HCT116 (cell line): ENCODE data around the gene C9orf50. TPM values are rescaled to one million over a fixed set of nuclear protein-coding genes. Genes with fewer than 3 reads are reported as not detected.

Experiments used
- ATAC-seq: fragments of 200-7000 bp; cut with Tn5 transposase; 2 replicates; pipeline ENCODE4 v1.9.1; 2020; ENCODE audit warnings: mild to moderate bottlenecking, moderate library complexity
- BruUV-seq: library from RNA; stranded (reverse); fragments of 400-500 nt; replicated peaks from 2 replicates; lab custom pipeline; 2021; lab: Mats Ljungman, UMichigan
- CTCF ChIA-PET: fragments of 300-600 bp; sonication (Branson Sonifier 250); formaldehyde crosslinking; loops from one replicate; lab custom pipeline; 2021; ENCODE audit warnings: antibody characterized with exemption; lab: Charles Lee
- POLR2A ChIA-PET: fragments of 300-600, 350-600 bp; sonication (Branson Sonifier 250); formaldehyde crosslinking; loops from one replicate; lab custom pipeline; 2021; ENCODE audit warnings: antibody characterized with exemption; lab: Charles Lee
- RAD21 ChIA-PET, 2 experiments: fragments of 300-600 bp; sonication (Branson Sonifier 250); formaldehyde crosslinking; loops; one replicate each; lab custom pipeline; 2023; ENCODE audit warnings: low total read pairs in 2 of 2; ENCODE audit not compliant: uncharacterized antibody in 2 of 2, unreplicated experiment in 2 of 2, low non-redundant PET in 1 of 2; lab: Charles Lee
- DNase-seq: peaks from one replicate; pipeline ENCODE4 v3.0.0-alpha.2; 2010; ENCODE audit warnings: low read depth, low spot score
- H2AFZ ChIP-seq: fragments of 200-600 bp; shearing (Covaris generic), sonication (generic); 2 replicates; pipeline ENCODE4 v1.6.1; 2017; ENCODE audit warnings: low read depth, mixed run types, mixed read lengths, antibody characterized with exemption, low read length; ENCODE audit not compliant: poor library complexity, severe bottlenecking
- H3K27ac ChIP-seq: 2 replicates; pipeline ENCODE4 v1.5.1; 2012; ENCODE audit warnings: low read depth, low read length
- H3K27me3 ChIP-seq: fragments of 200-600 bp; sonication (generic); 2 replicates; pipeline ENCODE4 v1.6.1; 2016; ENCODE audit warnings: mixed run types, low read length, mixed read lengths; ENCODE audit not compliant: insufficient read depth
- H3K36me3 ChIP-seq, 2 experiments: fragments of 200-500 bp in 1 of 2; fragments of 200-600 bp in 1 of 2; sonication (Bioruptor generic) in 1 of 2; sonication (generic) in 1 of 2; 2 replicates each; pipeline versions ENCODE4 v1.5.1 to v1.6.1; 2014 to 2016; ENCODE audit warnings: low read length in 2 of 2, inconsistent platforms in 1 of 2, mixed read lengths in 1 of 2, mixed run types in 1 of 2; ENCODE audit not compliant: insufficient read depth in 2 of 2, control insufficient read depth in 1 of 2
- H3K4me1 ChIP-seq, 2 experiments: fragments of 200-600 bp in 1 of 2; sonication (generic) in 1 of 2; 2 replicates each; pipeline versions ENCODE4 v1.5.1 to v1.6.1; 2012 to 2017; ENCODE audit warnings: low read length in 2 of 2, inconsistent platforms in 1 of 2, mild to moderate bottlenecking in 1 of 2, mixed read lengths in 1 of 2, mixed run types in 1 of 2, moderate library complexity in 1 of 2; ENCODE audit not compliant: insufficient read depth in 2 of 2, control insufficient read depth in 1 of 2
- H3K4me2 ChIP-seq: fragments of 200-600 bp; sonication (generic); 2 replicates; pipeline ENCODE4 v1.6.1; 2017; ENCODE audit warnings: mixed run types, low read length, mixed read lengths
- H3K4me3 ChIP-seq, 2 experiments: fragments of 200-600 bp in 1 of 2; sonication (generic) in 1 of 2; replicated peaks in 1 of 2; 2 replicates each; pipeline ENCODE4 v1.5.1; 2011 to 2016; ENCODE audit warnings: low read length in 2 of 2, control low read depth in 1 of 2, low read depth in 1 of 2, mild to moderate bottlenecking in 1 of 2, mixed read lengths in 1 of 2, mixed run types in 1 of 2
- H3K79me2 ChIP-seq: fragments of 200-600 bp; sonication (generic); 2 replicates; pipeline ENCODE4 v1.6.1; 2017; ENCODE audit warnings: mild to moderate bottlenecking, mixed run types, low read length, moderate library complexity, mixed read lengths; ENCODE audit not compliant: insufficient read depth
- H3K9ac ChIP-seq: fragments of 200-600 bp; sonication (generic); 2 replicates; pipeline ENCODE4 v1.6.1; 2016; ENCODE audit warnings: low read length, mixed read lengths
- H3K9me2 ChIP-seq: fragments of 200-600 bp; sonication (generic), shearing (Covaris generic); 2 replicates; pipeline ENCODE4 v1.6.1; 2017; ENCODE audit warnings: mixed run types, mild to moderate bottlenecking, moderate library complexity; ENCODE audit not compliant: insufficient read depth
- H3K9me3 ChIP-seq, 2 experiments: fragments of 200-500 bp in 1 of 2; fragments of 200-600 bp in 1 of 2; sonication (Bioruptor generic) in 1 of 2; sonication (generic) in 1 of 2; 2 replicates each; pipeline ENCODE4 v1.6.1; 2014 to 2017; ENCODE audit warnings: low read length in 2 of 2, mixed read lengths in 2 of 2, inconsistent platforms in 1 of 2, low read depth in 1 of 2, mild to moderate bottlenecking in 1 of 2, mixed run types in 1 of 2, moderate library complexity in 1 of 2; ENCODE audit not compliant: control insufficient read depth in 1 of 2, insufficient read depth in 1 of 2
- H4K20me1 ChIP-seq: fragments of 200-600 bp; sonication (generic), shearing (Covaris generic); 2 replicates; pipeline ENCODE4 v1.6.1; 2017; ENCODE audit warnings: mixed run types, mild to moderate bottlenecking, moderate library complexity; ENCODE audit not compliant: insufficient read depth
- ATF3 ChIP-seq: IDR thresholded peaks from 2 replicates; pipeline ENCODE4 v1.6.1; 2012
- CBX3 ChIP-seq: IDR thresholded peaks from 2 replicates; pipeline ENCODE4 v1.6.1; 2012; ENCODE audit warnings: low read depth
- CEBPB ChIP-seq: IDR thresholded peaks from 2 replicates; pipeline ENCODE4 v1.6.1; 2012; ENCODE audit warnings: low read depth
- EGR1 ChIP-seq: IDR thresholded peaks from 2 replicates; pipeline ENCODE4 v1.6.1; 2012; ENCODE audit warnings: low read depth
- ELF1 ChIP-seq: IDR thresholded peaks from 2 replicates; pipeline ENCODE4 v1.6.1; 2012; ENCODE audit warnings: low read depth, borderline replicate concordance
- EZH2 ChIP-seq: fragments of 200-600 bp; sonication (generic); IDR thresholded peaks from 2 replicates; pipeline ENCODE4 v1.6.1; 2017; ENCODE audit warnings: antibody characterized with exemption, mixed run types
- FOSL1 ChIP-seq: IDR thresholded peaks from 2 replicates; pipeline ENCODE4 v1.6.1; 2012; ENCODE audit warnings: low read depth
- POLR2AphosphoS5 ChIP-seq: IDR thresholded peaks from 2 replicates; pipeline ENCODE4 v1.6.1; 2011; ENCODE audit warnings: mild to moderate bottlenecking, low read depth, low read length, moderate library complexity
- RAD21 ChIP-seq: IDR thresholded peaks from 2 replicates; pipeline ENCODE4 v1.6.1; 2012; ENCODE audit warnings: low read depth, mild to moderate bottlenecking
- SIN3A ChIP-seq: IDR thresholded peaks from 2 replicates; pipeline ENCODE4 v1.6.1; 2012; ENCODE audit warnings: low read depth
- SP1 ChIP-seq: IDR thresholded peaks from 2 replicates; pipeline ENCODE4 v1.6.1; 2012; ENCODE audit warnings: low read depth
- SRF ChIP-seq: IDR thresholded peaks from 2 replicates; pipeline ENCODE4 v1.6.1; 2012; ENCODE audit warnings: low read depth
- TCF7L2 ChIP-seq: IDR thresholded peaks from 2 replicates; pipeline ENCODE4 v1.7.0; 2011; ENCODE audit warnings: borderline replicate concordance, inconsistent platforms; ENCODE audit not compliant: insufficient read depth, insufficient read length; ENCODE audit errors: extremely low read depth
- YY1 ChIP-seq: IDR thresholded peaks from 2 replicates; pipeline ENCODE4 v1.6.1; 2011; ENCODE audit warnings: low read length, low read depth, moderate library complexity, mild to moderate bottlenecking; ENCODE audit not compliant: insufficient replicate concordance; ENCODE audit errors: extremely low read depth
- ZNF274 ChIP-seq: fragments of 200-500 bp; sonication (Bioruptor generic); IDR thresholded peaks from 2 replicates; pipeline ENCODE4 v1.6.1; 2014; ENCODE audit warnings: mild to moderate bottlenecking, low read depth, low read length, inconsistent platforms
- intact Hi-C: fragments of 100-400 bp; cut with micrococcal nuclease; formaldehyde crosslinking; loops from 2 replicates; pipeline ENCODE4 v1.10.0; 2022
- total RNA-seq: library from RNA; stranded (reverse); gene quantifications from one replicate; pipeline ENCODE4 v1.2.1, GENCODE V29; 2021; ENCODE audit not compliant: unreplicated experiment
- TF ChIP-seq, protein P1 (sequence below): IDR thresholded peaks from 2 replicates; pipeline ENCODE4 v1.6.1; 2012

Gene C9orf50
- total RNA-seq, 1 experiment from 2014 or later = not detected

- H3K4me3 ChIP-seq = peak within 1 kb of the TSS; percentile 70 to 71
- H3K4me1 ChIP-seq = peaks cover 15 to 27% of the 10 kb centered on the region in 2 experiments
- intact Hi-C loops = no loop called here
- no peaks in the 10 kb centered on the region for H3K36me3 ChIP-seq
- no peaks in the 10 kb centered on the region for H3K9me3 ChIP-seq
- H2AFZ ChIP-seq = peak within 1 kb of the TSS; percentile 90
- H4K20me1 ChIP-seq = no peaks in the 10 kb centered on the region
- TF ChIP-seq CBX3 = no peak
- TF ChIP-seq, protein P1, sequence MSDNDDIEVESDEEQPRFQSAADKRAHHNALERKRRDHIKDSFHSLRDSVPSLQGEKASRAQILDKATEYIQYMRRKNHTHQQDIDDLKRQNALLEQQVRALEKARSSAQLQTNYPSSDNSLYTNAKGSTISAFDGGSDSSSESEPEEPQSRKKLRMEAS = peak; percentile 68; the same call in 1 of the 2 replicates
- peak; percentile 44; the same call in 1 of the 2 replicates for TF ChIP-seq POLR2AphosphoS5
- peak; percentile 45; the same call in 1 of the 2 replicates for TF ChIP-seq EGR1
- DNase-seq (no peak), ATAC-seq (peak; percentile 81)
- no peaks in the 10 kb centered on the region for H3K9me2 ChIP-seq
- CTCF ChIA-PET = no interaction called here
- peaks cover 10% of the 10 kb centered on the region; the same call in 1 of the 2 replicates for H3K79me2 ChIP-seq
- H3K27me3 ChIP-seq = no peaks in the 10 kb centered on the region
- RAD21 ChIA-PET = no interaction called here
- peak within 1 kb of the TSS; percentile 97 for H3K4me2 ChIP-seq
- POLR2A ChIA-PET = no interaction called here
- H3K9ac ChIP-seq = peak within 1 kb of the TSS; percentile 71
- H3K27ac ChIP-seq = peak within 1 kb of the TSS; percentile 76; the same call in 1 of the 2 replicates
- no TSS peak for BruUV-seq
Observed at GRCh38 chr9:129665389-129665775, 44.5 kb upstream of the C9orf50 start, which contains the start of gene PRRX2. Gene PRRX2, plus strand, starts transcription at chr9:129665647. Its CDS starts 221 bp downstream, at chr9:129665868.

DNA sequence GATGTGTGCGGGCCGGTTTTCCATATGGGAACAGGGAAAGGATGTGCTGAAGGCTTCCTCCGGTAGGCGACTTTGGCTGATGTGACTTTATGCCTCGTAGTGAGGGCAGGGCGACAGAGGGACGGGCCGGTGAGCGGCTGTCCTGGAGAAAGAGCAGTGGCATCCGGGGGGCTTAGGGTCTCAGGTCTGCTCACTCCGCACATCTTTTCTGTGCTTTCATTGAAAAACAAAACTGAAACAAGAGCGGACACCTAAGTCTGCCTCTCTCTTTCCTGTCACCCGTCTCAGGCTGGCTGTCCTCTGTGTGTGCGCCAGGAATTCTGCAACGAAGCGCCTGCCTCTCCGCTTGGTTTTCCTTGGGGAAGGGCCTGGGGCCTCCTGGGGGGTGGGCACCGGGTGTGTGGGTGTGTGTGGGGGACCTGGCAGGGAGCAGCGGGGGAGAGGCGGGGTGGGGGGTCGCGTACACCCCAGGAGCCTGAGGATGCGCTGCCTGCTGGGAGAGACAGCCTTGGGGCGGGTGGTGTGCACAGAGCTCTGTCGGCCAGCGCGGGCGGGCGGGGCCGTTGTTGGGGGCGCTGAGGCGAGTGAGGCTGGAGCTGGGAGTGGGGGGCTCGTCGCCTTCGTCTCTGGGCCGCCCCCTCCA is 44.0 kb upstream of the C9orf50 start:
- Histone ChIP-seq H3K4me3 (peak overlapping the region; percentile 70 to 71), H3K79me2 (peaks cover 10% of the 10 kb centered on the region; the same call in 1 of the 2 replicates), H2AFZ (peak overlapping the region; percentile 90), H3K27ac (no peak overlapping the region; the same call in 1 of the 2 replicates), H3K9me3 (no peaks in the 10 kb centered on the region), H3K4me1 (peaks cover 15 to 27% of the 10 kb centered on the region in 2 experiments), H3K4me2 (peak overlapping the region; percentile 97), H4K20me1 (no peaks in the 10 kb centered on the region), H3K9ac (peak overlapping the region; percentile 58), H3K9me2 (no peaks in the 10 kb centered on the region), H3K27me3 (no peaks in the 10 kb centered on the region), H3K36me3 (no peaks in the 10 kb centered on the region)
- RAD21 ChIA-PET = no interaction called here
- no TSS peak for BruUV-seq
- CTCF ChIA-PET = no interaction called here
- ATAC-seq = peak; percentile 60
- DNase-seq = no peak
- POLR2A ChIA-PET = no interaction called here
- intact Hi-C loops = no loop called here
- TF ChIP-seq ATF3 (no peak), FOSL1 (no peak), EZH2 (no peak), ZNF274 (no peak), SIN3A (no peak), POLR2AphosphoS5 (no peak), CEBPB (no peak), SRF (no peak), SP1 (no peak), CBX3 (no peak), ELF1 (no peak), TCF7L2 (no peak), YY1 (no peak), RAD21 (no peak), EGR1 (no peak)
- TF ChIP-seq, protein P1 = no peak
